Loucy (cell line): ENCODE measurements around the gene UFSP1.

Experiments
- H2AFZ ChIP-seq: fragments of 200-600 bp; sonication (generic); 2 replicates; pipeline ENCODE4 v1.6.0; 2016; ENCODE audit warnings: antibody characterized with exemption, mild to moderate bottlenecking, low read length, moderate library complexity
- H3F3A ChIP-seq: fragments of 200-600 bp; 2 replicates; pipeline ENCODE4 v1.6.0; 2016; ENCODE audit warnings: antibody characterized with exemption, low read depth, mild to moderate bottlenecking
- H3K27me3 ChIP-seq: fragments of 200-600 bp; sonication (generic); 2 replicates; pipeline ENCODE4 v1.6.1; 2014; ENCODE audit warnings: low read length, mild to moderate bottlenecking; ENCODE audit not compliant: insufficient read depth, poor library complexity, severe bottlenecking
- H3K36me3 ChIP-seq: fragments of 200-600 bp; sonication (generic); 2 replicates; pipeline ENCODE4 v1.6.1; 2016; ENCODE audit warnings: low read length; ENCODE audit not compliant: insufficient read depth
- H3K4me1 ChIP-seq: fragments of 200-600 bp; sonication (generic); 2 replicates; pipeline ENCODE4 v1.5.1; 2014; ENCODE audit warnings: low read length, mild to moderate bottlenecking; ENCODE audit not compliant: insufficient read depth, poor library complexity, severe bottlenecking
- H3K4me2 ChIP-seq: fragments of 200-600 bp; sonication (generic); 2 replicates; pipeline ENCODE4 v1.6.0; 2014; ENCODE audit warnings: antibody characterized with exemption, low read length, low read depth, mild to moderate bottlenecking; ENCODE audit not compliant: poor library complexity, severe bottlenecking
- H3K4me3 ChIP-seq: fragments of 200-600 bp; sonication (generic); 2 replicates; pipeline ENCODE4 v1.5.1; 2014; ENCODE audit warnings: low read length, mild to moderate bottlenecking, mixed read lengths; ENCODE audit not compliant: poor library complexity, severe bottlenecking
- H3K79me2 ChIP-seq: fragments of 200-600 bp; sonication (generic); 2 replicates; pipeline ENCODE4 v1.6.1; 2014; ENCODE audit warnings: low read length; ENCODE audit not compliant: insufficient read depth
- H3K9ac ChIP-seq: fragments of 200-600 bp; sonication (generic); 2 replicates; pipeline ENCODE4 v1.6.0; 2014; ENCODE audit warnings: mild to moderate bottlenecking, low read depth, low read length, moderate library complexity; ENCODE audit not compliant: poor library complexity, severe bottlenecking
- H3K9me2 ChIP-seq: fragments of 200-600 bp; sonication (generic); replicated peaks from 2 replicates; pipeline ENCODE4 v1.6.1; 2016; ENCODE audit warnings: low read depth, low read length, mixed read lengths
- H3K9me3 ChIP-seq: fragments of 200-600 bp; sonication (generic); 2 replicates; pipeline ENCODE4 v1.6.1; 2014; ENCODE audit warnings: mild to moderate bottlenecking, antibody characterized with exemption, low read length, low read depth; ENCODE audit not compliant: insufficient read depth
- H4K20me1 ChIP-seq: fragments of 200-600 bp; sonication (generic); 2 replicates; pipeline ENCODE4 v1.6.0; 2014; ENCODE audit warnings: antibody characterized with exemption, low read length, mild to moderate bottlenecking; ENCODE audit not compliant: insufficient read depth, poor library complexity, severe bottlenecking
- EZH2phosphoT487 ChIP-seq: fragments of 200-600 bp; IDR thresholded peaks from 2 replicates; pipeline ENCODE4 v1.6.1; 2018; ENCODE audit warnings: antibody characterized with exemption, mild to moderate bottlenecking, moderate library complexity, borderline replicate concordance
- TF ChIP-seq, protein P1 (sequence below): fragments of 200-600 bp; sonication (generic); conservative IDR thresholded peaks from 2 replicates; pipeline ENCODE4 v1.5.1; 2014; ENCODE audit warnings: mild to moderate bottlenecking, antibody characterized with exemption, low read length

The UFSP1 gene

DNA sequence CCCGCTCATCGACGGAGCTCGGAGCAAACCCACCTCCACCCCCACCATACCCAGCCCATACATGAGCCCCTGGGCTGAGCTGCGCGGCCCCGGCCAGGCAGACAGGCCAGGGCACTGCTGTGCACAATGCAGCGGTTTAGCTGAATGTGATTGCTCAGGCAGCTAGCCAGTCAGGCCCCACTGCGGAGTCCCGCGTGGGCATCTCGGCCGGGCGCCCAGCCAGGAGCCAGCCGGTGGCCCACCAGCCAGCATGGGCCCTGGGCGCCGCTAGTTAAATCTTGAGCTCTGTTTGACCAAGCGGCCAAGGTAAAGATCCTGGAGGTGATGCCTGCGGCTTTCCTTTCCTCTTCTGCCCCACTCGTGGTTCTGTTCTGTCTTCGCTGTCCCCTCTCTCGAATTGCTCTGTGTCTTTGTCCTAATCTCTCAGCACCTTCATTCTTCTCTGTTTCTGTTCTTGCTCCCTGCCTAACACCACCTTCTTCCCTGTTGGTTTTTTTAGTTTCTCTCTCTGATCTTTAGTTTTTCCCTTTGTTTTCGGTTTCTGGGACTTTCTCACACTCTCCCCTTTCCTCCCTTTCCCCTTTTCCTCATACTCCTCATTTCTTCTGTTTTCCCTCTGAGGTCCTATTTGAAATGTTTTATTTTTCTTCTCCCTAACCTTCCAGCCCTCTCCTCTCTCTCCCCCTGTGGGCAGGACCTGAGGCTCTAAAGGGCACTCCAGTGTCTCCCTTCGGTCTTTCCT lies 6.6 kb downstream of the UFSP1 start:
- Histone ChIP-seq H3K79me2 (peaks cover 52% of the 10 kb centered on the region), H3K36me3 (peaks cover 90% of the 10 kb centered on the region; the same call in 1 of the 2 replicates), H3K4me3 (no peak overlapping the region), H3K9me3 (no peaks in the 10 kb centered on the region), H3K27me3 (no peaks in the 10 kb centered on the region), H3K4me1 (peaks cover 22% of the 10 kb centered on the region), H4K20me1 (peaks cover 75% of the 10 kb centered on the region), H2AFZ (no peak overlapping the region), H3F3A (0 out of 2 replicates have a peak, but pooled peaks cover 5% of the 10 kb centered on the region), H3K4me2 (no peak overlapping the region), H3K9ac (no peak overlapping the region), H3K9me2 (no peaks in the 10 kb centered on the region)
- TF ChIP-seq EZH2phosphoT487: no peak
- TF ChIP-seq, protein P1, sequence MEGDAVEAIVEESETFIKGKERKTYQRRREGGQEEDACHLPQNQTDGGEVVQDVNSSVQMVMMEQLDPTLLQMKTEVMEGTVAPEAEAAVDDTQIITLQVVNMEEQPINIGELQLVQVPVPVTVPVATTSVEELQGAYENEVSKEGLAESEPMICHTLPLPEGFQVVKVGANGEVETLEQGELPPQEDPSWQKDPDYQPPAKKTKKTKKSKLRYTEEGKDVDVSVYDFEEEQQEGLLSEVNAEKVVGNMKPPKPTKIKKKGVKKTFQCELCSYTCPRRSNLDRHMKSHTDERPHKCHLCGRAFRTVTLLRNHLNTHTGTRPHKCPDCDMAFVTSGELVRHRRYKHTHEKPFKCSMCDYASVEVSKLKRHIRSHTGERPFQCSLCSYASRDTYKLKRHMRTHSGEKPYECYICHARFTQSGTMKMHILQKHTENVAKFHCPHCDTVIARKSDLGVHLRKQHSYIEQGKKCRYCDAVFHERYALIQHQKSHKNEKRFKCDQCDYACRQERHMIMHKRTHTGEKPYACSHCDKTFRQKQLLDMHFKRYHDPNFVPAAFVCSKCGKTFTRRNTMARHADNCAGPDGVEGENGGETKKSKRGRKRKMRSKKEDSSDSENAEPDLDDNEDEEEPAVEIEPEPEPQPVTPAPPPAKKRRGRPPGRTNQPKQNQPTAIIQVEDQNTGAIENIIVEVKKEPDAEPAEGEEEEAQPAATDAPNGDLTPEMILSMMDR: no peak

DNA sequence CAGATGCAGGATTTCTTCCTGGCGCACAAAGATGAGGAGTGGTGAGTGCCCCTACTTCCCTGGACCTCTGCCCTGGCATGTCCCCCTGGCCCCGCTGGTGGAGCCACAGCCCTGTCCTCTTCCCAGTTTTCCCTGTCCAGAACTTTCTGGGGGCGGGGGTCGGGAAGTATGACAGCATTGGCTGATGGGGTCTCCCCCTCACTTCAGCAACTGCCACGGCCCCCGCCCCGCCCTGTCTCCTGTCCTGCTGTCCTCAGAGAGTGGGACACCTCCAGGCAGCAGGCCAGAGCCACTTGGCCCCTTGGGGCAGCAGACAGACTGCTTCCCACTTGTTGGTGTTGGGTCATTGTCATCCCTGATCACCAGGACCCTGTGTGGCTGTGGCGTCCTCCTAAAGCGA lies 7.3 kb downstream of the UFSP1 start:
- H3F3A ChIP-seq: 0 out of 2 replicates have a peak, but pooled peaks cover 1% of the 10 kb centered on the region
- no peaks in the 10 kb centered on the region for H3K9me2 ChIP-seq
- no peak overlapping the region for H2AFZ ChIP-seq
- no peak overlapping the region for H3K4me3 ChIP-seq
- no peak overlapping the region for H3K9ac ChIP-seq
- H3K27me3 ChIP-seq: no peaks in the 10 kb centered on the region
- TF ChIP-seq, protein P1: no peak
- no peak for TF ChIP-seq EZH2phosphoT487
- H3K4me2 ChIP-seq: no peak overlapping the region
- H3K79me2 ChIP-seq: peaks cover 60% of the 10 kb centered on the region
- no peaks in the 10 kb centered on the region for H3K9me3 ChIP-seq
- peaks cover 76% of the 10 kb centered on the region for H4K20me1 ChIP-seq
- H3K4me1 ChIP-seq: peaks cover 20% of the 10 kb centered on the region
- H3K36me3 ChIP-seq: peaks cover 84% of the 10 kb centered on the region; the same call in 1 of the 2 replicates

DNA sequence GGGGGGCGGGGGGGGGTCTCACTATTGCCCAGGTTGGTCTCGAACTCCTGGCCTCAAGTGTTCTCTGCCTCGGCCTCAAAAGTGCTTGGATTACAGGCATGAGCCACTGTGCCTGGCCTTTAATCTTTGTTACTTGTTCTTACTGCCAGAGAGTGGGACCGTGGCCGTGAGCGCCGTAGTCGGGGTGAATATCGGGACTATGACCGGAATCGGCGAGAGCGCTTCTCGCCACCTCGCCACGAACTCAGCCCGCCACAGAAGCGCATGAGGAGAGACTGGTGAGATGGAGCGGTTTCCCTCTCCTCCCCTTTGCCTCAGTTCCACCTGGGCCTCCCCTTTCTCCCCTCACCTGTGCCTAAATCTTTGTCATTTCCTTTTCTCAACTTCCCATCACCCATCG lies 8.4 kb downstream of the UFSP1 start:
- TF ChIP-seq, protein P1: no peak
- no peak for TF ChIP-seq EZH2phosphoT487
- peaks cover 73% of the 10 kb centered on the region; the same call in 1 of the 2 replicates for H3K36me3 ChIP-seq
- H3F3A ChIP-seq: no peaks in the 10 kb centered on the region
- peaks cover 71% of the 10 kb centered on the region for H3K79me2 ChIP-seq
- H2AFZ ChIP-seq: no peak overlapping the region
- H3K4me1 ChIP-seq: peaks cover 26% of the 10 kb centered on the region
- H4K20me1 ChIP-seq: peaks cover 82% of the 10 kb centered on the region
- no peaks in the 10 kb centered on the region for H3K9me3 ChIP-seq
- no peak overlapping the region for H3K4me3 ChIP-seq
- H3K27me3 ChIP-seq: no peaks in the 10 kb centered on the region
- no peak overlapping the region for H3K9ac ChIP-seq
- no peaks in the 10 kb centered on the region for H3K9me2 ChIP-seq
- no peak overlapping the region for H3K4me2 ChIP-seq
